Measurements from ENCODE around the gene FRMD8. TPM values are rescaled to one million over a fixed set of nuclear protein-coding genes. Genes with fewer than 3 reads are reported as not detected.

The FRMD8 gene
- 10 to 100 TPM; 16.5 to 30.6 (median 17.3) TPM for polyA plus RNA-seq

- H3K27ac ChIP-seq (ENCODE audit: low read depth, low read length) = peak within 1 kb of the TSS; percentile 75
Measured at GRCh38 chr11:65386307-65387140, at the start of gene FRMD8. Gene FRMD8 (plus strand): TSS chr11:65386637. CDS start chr11:65387037, 400 bp downstream.

GRCh38 chr11:65338676-65339075 lies 47.8 kb upstream of the FRMD8 start:
- 73 to 88% (median 85%) methylated on average over 7 of the region's 7 CpGs for WGBS, 3 donors
- H3K27ac ChIP-seq (ENCODE audit: low read depth, low read length) = no peak overlapping the region

More at GRCh38 chr11:65386307-65387140, at the start of gene FRMD8:
- 1 to 2% (median 2%) methylated on average over 70 to 76 of the region's 76 CpGs for WGBS, 3 donors

GRCh38 chr11:65340226-65340625 lies 46.2 kb upstream of the FRMD8 start:
- H3K27ac ChIP-seq (ENCODE audit: low read depth, low read length) = no peak overlapping the region
- WGBS, 3 donors = 90 to 94% (median 91%) methylated on average over 11 of the region's 11 CpGs

- WGBS, 3 donors = 94 to 100% (median 96%) methylated on average over 3 of the region's 3 CpGs
- H3K27ac ChIP-seq (ENCODE audit: low read depth, low read length) = no peak overlapping the region
Measured at GRCh38 chr11:65341856-65342255, 44.6 kb upstream of the FRMD8 start.

GRCh38 chr11:65351511-65351910 lies 34.9 kb upstream of the FRMD8 start:
- no peak overlapping the region for H3K27ac ChIP-seq (ENCODE audit: low read depth, low read length)
- 76 to 90% (median 87%) methylated on average over 2 of the region's 2 CpGs for WGBS, 3 donors

- no peak overlapping the region for H3K27ac ChIP-seq (ENCODE audit: low read depth, low read length)
- WGBS, 3 donors = 73 to 79% (median 75%) methylated on average over 3 of the region's 3 CpGs
Measured at GRCh38 chr11:65352783-65353182, 33.7 kb upstream of the FRMD8 start.

GRCh38 chr11:65353376-65353775 lies 33.1 kb upstream of the FRMD8 start:
- H3K27ac ChIP-seq (ENCODE audit: low read depth, low read length) = no peak overlapping the region
- WGBS, 3 donors = 86 to 91% (median 90%) methylated on average over 7 of the region's 7 CpGs

GRCh38 chr11:65353900-65354264 lies 32.6 kb upstream of the FRMD8 start:
- WGBS, 3 donors = 14 to 30% (median 28%) methylated on average over 16 of the region's 16 CpGs
- no peak overlapping the region for H3K27ac ChIP-seq (ENCODE audit: low read depth, low read length)

- no peak within 1 kb of the TSS for H3K27ac ChIP-seq (ENCODE audit: low read depth, low read length)
- WGBS, 3 donors = 0 to 2% (median 1%) methylated on average over 63 to 79 of the region's 79 CpGs
Measured at GRCh38 chr11:65354265-65355012, 32.0 kb upstream of the FRMD8 start, which contains the start of gene TIGD3. Gene TIGD3 (plus strand): TSS chr11:65354751. CDS start chr11:65355809, 1,058 bp downstream.

GRCh38 chr11:65355013-65355775 lies 31.2 kb upstream of the FRMD8 start:
- 1 to 2% (median 1%) methylated on average over 40 to 47 of the region's 47 CpGs for WGBS, 3 donors
- H3K27ac ChIP-seq (ENCODE audit: low read depth, low read length) = no peak overlapping the region

- H3K27ac ChIP-seq (ENCODE audit: low read depth, low read length) = no peak overlapping the region
- WGBS, 3 donors = 36 to 55% (median 46%) methylated on average over 35 of the region's 35 CpGs
Measured at GRCh38 chr11:65355776-65356393, 30.6 kb upstream of the FRMD8 start.

- 84 to 92% (median 89%) methylated on average over 30 of the region's 30 CpGs for WGBS, 3 donors
- H3K27ac ChIP-seq (ENCODE audit: low read depth, low read length) = no peak overlapping the region
Measured at GRCh38 chr11:65356394-65356972, 30.0 kb upstream of the FRMD8 start.

GRCh38 chr11:65357856-65358356 lies 28.5 kb upstream of the FRMD8 start:
- no peak overlapping the region for H3K27ac ChIP-seq (ENCODE audit: low read depth, low read length)
- WGBS, 3 donors = 87 to 90% (median 89%) methylated on average over 8 of the region's 8 CpGs

- no peak overlapping the region for H3K27ac ChIP-seq (ENCODE audit: low read depth, low read length)
- WGBS, 3 donors = 56 to 88% (median 58%) methylated on average over 10 of the region's 10 CpGs
Measured at GRCh38 chr11:65362320-65362931, 24.0 kb upstream of the FRMD8 start.

- H3K27ac ChIP-seq (ENCODE audit: low read depth, low read length) = no peak overlapping the region
- 84 to 91% (median 85%) methylated on average over 6 of the region's 6 CpGs for WGBS, 3 donors
Measured at GRCh38 chr11:65362966-65363365, 23.5 kb upstream of the FRMD8 start.

GRCh38 chr11:65363770-65364169 lies 22.7 kb upstream of the FRMD8 start:
- WGBS, 3 donors = 61 to 76% (median 70%) methylated on average over 3 of the region's 3 CpGs

GRCh38 chr11:65366340-65366773 lies 20.1 kb upstream of the FRMD8 start:
- no peak overlapping the region for H3K27ac ChIP-seq (ENCODE audit: low read depth, low read length)
- WGBS, 3 donors = 2 to 4% (median 2%) methylated on average over 4 of the region's 4 CpGs

More at GRCh38 chr11:65363770-65364169, 22.7 kb upstream of the FRMD8 start:
- no peak overlapping the region for H3K27ac ChIP-seq (ENCODE audit: low read depth, low read length)

All from adipose tissue (tissue), 3 donors.